GM21367 (cell line): ENCODE results near the gene UQCRC1.

Source experiments
- ATAC-seq: cut with Tn5 transposase; IDR thresholded peaks from one replicate; pipeline ENCODE4 v1.9.1; 2021; ENCODE audit not compliant: unreplicated experiment

The UQCRC1 gene

GRCh38 chr3:48599509-48600285 is 9.7 kb downstream of the UQCRC1 start:
- ATAC-seq, result no peak

DNA sequence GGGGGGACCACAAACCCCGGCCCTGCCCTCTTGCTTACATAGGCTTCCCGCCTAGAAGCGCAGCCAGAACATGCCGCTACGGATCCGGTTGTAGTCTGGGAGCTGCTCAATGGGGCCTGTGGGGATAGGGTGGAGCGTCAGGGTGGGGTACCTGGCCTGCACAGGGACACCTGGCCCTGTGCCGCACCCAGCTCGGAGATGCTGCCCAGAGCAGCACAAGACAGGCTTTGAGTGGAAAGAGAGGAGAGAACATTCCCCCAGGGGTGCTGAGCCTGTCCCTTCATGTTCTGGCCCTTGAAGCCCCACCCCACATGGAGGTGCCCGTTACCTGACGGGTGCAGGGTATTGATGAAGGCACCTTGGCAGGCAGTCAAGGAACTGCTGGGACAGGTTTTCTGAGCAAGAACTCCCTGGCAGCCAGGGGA is 10.4 kb downstream of the UQCRC1 start:
- ATAC-seq, result no peak

GRCh38 chr3:48598323-48599076 is 10.9 kb downstream of the UQCRC1 start:
- ATAC-seq, result no peak

DNA sequence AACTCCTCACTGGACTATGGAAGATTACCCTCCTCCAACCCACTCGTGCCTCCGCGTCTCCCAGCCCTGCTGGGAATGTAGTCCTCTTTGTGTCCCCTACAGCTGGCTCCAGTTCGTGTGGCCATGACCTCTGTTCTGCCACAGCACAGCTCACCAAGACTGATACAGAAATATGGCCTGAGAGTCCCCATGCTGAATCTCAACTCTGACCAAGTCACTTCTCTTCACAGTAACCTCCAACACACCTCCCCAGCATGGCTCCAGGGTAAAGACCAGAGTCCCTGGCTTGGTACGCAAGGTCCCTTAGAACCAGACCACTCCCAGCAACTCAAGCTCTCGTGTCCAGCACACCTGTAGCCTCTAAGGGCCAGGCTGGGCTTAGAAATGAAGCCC is 12.0 kb downstream of the UQCRC1 start:
- no peak for ATAC-seq

GRCh38 chr3:48596676-48597407 is 12.6 kb downstream of the UQCRC1 start:
- ATAC-seq, result no peak

DNA sequence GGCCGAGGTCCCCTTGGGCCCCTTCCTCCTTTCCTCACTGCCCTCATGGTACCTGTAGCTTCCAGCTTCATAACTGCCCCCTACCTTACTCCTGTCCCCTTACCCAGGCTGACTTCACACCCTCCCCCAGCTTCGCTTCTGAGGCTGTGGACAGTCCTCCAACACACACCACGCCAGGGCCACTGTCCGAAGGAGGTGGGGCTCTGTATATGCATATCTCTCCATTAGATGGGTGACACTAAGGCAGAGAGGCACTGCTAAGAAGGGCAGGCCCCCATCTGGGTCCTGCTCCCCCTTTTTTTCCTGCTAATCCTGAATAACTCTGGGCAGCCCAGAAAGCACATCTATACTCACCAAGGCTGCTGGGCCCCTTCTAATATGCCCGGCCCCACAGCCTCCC is 13.3 kb downstream of the UQCRC1 start:
- no peak for ATAC-seq

- no peak for ATAC-seq
These were observed 13.8 kb downstream of the UQCRC1 start for GRCh38 chr3:48595526-48596121.

DNA sequence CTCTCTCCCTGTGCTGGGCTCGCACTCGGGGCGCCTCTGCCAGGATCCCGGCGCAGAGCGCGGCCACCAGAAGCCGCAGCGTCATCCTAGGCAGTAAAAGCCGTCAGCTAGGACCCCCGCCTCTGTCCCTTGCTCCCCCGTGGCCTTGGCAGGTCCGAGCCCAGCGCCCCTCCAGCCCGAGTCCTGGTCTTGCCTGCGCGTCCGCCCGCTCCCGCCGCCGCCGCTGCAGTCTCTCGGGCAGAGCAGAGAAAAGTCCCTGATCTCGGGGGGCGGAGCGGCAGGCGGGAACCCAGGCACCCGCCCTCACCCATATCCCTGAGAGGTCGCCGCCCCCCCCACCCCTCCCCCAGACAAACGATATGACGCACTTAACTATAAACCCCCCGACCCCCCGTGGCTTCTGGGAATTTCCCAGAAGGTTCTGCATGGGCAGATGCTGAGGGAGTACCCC is 14.3 kb downstream of the UQCRC1 start, which contains the start of gene COL7A1:
Gene COL7A1 (minus strand): TSS at position 255 of the 451 bp plus-strand sequence. CDS start 170 bp downstream, at position 85.
- ATAC-seq, result no peak

DNA sequence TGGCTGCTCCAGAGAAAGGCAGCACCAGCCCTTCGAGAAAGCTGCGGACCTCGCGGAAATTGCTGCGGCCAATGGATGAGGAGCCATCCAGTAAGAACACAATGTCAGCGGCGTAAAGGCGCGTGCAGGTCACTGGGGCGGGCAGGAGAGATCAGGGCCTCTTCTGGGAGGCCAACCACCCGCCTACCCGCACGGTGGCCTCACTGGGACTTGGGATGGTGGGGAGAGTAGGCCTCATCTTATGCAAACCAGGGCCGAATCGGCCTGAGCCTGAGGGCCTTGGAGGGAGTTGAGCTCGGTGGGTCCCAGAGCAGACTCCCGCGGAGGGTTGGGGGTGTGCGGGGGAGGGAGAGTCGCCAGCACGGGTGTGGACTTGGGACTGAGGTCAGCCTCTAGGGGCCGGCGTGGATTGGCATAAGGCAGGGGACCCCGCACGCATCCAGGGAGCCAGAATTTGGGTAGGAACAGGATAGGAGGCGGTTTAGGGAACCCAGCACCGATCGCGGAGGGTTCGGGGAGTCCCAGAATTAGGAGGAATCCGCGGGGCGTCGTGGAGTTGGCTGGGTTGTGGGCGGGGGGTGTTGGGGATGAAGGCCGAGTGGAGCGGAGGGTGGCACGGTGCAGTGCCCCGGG is 14.9 kb downstream of the UQCRC1 start:
- ATAC-seq, result no peak

DNA sequence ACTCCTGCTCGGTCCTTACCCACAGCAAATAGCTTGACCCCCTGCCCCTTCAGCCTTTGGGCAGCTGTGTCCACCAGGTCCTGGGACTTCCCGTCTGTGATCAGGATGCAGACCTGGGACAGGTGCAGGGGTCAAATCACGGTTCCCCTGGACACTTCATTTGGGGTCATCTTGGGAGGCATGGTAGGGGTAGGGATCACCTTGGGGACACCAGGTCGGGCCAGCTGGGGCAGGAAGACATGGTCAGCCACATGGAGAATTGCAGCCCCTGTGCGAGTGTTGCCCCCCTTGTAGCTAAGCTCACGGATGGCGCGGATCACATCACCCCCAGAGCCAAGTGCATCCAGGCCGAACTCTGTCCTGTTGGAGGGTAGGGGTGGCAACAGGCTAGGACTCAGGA is 16.1 kb downstream of the UQCRC1 start:
- ATAC-seq, result no peak

GRCh38 chr3:48592519-48593087 is 16.8 kb downstream of the UQCRC1 start:
- ATAC-seq, result no peak

DNA sequence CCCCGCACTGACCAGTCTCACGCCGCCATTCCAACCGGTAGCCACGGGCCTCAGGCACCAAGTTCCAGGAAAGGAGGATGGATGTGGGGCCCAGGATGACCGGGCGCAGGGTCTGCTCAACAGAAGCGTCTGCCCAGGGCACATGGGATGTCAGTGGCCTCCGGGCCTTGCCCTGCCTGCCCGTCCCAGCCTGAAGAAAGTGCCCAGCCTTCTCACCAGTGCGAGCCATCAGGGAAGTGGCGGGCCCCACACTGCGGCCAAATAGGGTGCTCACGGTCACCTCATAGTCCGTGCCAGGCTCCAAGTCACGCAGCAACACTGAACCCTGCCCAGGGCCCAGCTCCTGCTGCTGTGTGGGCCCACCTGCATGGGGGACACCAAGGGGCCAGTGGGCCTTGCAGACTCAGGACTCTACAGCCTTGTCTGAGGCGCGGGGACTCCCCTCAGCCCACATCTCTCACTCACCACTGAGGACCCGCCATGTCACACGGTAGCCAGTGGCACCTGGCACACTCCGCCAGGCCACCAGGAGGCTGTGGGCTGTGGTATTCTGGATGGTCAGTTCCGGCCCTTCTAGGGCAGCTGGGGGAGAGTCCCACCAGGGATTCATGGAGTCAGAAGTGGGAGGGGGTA is 17.4 kb downstream of the UQCRC1 start:
- ATAC-seq, result no peak

DNA sequence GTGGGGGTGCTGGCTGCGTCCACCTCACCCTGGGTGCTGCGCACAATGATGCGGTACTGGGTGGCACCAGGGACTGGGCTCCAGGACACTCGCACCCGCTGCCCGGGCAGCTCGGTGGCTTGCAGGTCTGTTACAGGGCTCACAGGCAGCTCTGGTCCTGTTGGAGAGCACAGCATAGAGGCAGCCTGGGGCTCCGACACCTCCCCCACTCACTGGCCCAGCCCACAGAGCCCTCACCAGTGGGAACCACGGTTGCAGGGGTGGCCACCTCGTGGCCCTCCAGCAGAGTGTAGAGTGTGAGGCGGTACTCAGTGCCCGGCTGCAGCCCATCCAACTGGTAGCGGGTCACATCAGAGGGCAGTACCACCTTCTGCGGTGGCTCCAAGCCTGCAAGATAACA is 18.0 kb downstream of the UQCRC1 start:
- ATAC-seq, result no peak

GRCh38 chr3:48588230-48588629 is 21.2 kb downstream of the UQCRC1 start:
- ATAC-seq, result no peak

DNA sequence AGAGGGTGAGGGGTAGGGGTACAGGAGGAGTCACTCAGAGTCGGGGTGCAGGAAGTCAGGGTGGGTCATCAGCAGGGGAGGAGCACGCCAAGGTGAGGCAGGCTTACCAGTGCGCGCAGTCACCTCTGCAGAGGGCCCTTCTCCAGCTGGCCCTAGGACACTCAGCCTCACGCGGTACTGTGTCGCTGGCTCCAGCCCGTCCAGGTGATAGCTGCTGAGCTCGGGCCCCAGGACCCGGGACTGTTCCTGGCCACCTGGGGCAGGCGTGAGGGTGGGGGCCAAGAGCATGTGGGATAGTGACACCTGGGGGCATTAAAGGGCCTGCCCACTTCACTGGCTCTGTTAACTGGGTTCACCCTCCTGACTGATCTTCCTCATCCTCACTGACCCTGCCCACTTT is 21.8 kb downstream of the UQCRC1 start:
- no peak for ATAC-seq

DNA sequence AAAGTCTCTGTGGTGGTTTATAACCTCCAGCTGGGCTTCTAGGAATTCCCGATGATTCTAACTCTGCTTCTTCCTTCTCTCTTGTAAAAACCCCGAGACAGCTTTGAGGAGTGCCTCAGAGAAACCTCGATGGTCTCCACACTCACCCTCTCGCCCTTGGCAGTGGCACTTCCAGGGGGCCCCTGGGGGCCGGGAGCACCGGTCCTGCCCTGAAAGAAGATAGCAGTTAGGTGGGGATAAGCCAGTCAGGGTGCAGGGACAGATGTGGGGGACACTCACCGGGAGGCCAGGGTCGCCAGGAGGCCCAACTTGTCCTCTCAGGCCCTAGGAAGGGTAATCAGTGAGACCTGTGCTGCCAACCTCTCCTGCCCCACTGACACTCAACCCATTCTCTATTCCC is 24.0 kb downstream of the UQCRC1 start:
- no peak for ATAC-seq

GRCh38 chr3:48584836-48585235 is 24.6 kb downstream of the UQCRC1 start:
- ATAC-seq, result no peak

GRCh38 chr3:48581621-48582481 is 27.6 kb downstream of the UQCRC1 start:
- no peak for ATAC-seq

DNA sequence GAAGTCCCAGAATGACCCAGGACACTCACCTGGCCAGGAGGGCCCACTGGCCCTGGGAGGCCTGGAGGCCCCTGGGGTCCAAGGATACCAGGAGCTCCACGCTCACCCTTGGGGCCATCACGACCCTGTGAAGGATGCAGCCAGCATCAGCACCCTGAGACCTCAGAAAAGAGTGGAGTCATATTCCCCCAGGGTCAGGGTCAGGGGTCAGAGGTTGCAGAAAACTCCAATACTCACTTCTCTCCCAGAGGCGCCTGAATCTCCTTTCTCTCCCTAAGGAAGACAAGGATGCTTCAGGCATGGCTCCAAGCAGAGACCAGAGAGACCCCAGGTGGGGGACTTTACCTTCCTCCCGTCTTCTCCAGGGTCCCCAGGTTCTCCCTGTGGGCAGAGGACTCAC is 32.8 kb downstream of the UQCRC1 start:
- ATAC-seq, result no peak
